ENCODE measurements around the gene DOCK2. TPM values are rescaled to one million over a fixed set of nuclear protein-coding genes. Genes with fewer than 3 reads are reported as not detected.
A peak's percentile ranks its signal among the peaks of the same experiment; 100 is the strongest.

The DOCK2 gene
- polyA plus RNA-seq, 3 donors: 2.6 to 3.6 (median 2.6) TPM

- DNase-seq (ENCODE audit: extremely low read depth in 1 of 11, low read depth in 9 of 11, low spot score in 4 of 11): no peak
Measured at GRCh38 chr5:169901896-169902295, 264.8 kb downstream of the DOCK2 start.

GRCh38 chr5:169904059-169904458, 267.0 kb downstream of the DOCK2 start:
- DNase-seq (ENCODE audit: extremely low read depth in 1 of 11, low read depth in 9 of 11, low spot score in 4 of 11): peak in 1 of 11 donors; percentile 2

- DNase-seq (ENCODE audit: extremely low read depth in 1 of 11, low read depth in 9 of 11, low spot score in 4 of 11): no peak
Measured at GRCh38 chr5:169904508-169904907, 267.4 kb downstream of the DOCK2 start.

- no peak for DNase-seq (ENCODE audit: extremely low read depth in 1 of 11, low read depth in 9 of 11, low spot score in 4 of 11)
Measured at GRCh38 chr5:169905017-169905416, 267.9 kb downstream of the DOCK2 start.

GRCh38 chr5:169906745-169907649, 269.9 kb downstream of the DOCK2 start:
- DNase-seq (ENCODE audit: extremely low read depth in 1 of 11, low read depth in 9 of 11, low spot score in 4 of 11): no peak

GRCh38 chr5:169908864-169909263, 271.8 kb downstream of the DOCK2 start:
- no peak for DNase-seq (ENCODE audit: extremely low read depth in 1 of 11, low read depth in 9 of 11, low spot score in 4 of 11)

GRCh38 chr5:169909945-169910344, 272.9 kb downstream of the DOCK2 start:
- no peak for DNase-seq (ENCODE audit: extremely low read depth in 1 of 11, low read depth in 9 of 11, low spot score in 4 of 11)

- DNase-seq (ENCODE audit: extremely low read depth in 1 of 11, low read depth in 9 of 11, low spot score in 4 of 11): no peak
Measured at GRCh38 chr5:169910393-169910792, 273.3 kb downstream of the DOCK2 start.

- DNase-seq (ENCODE audit: extremely low read depth in 1 of 11, low read depth in 9 of 11, low spot score in 4 of 11): no peak
Measured at GRCh38 chr5:169911448-169912212, 274.6 kb downstream of the DOCK2 start.

- no peak for DNase-seq (ENCODE audit: extremely low read depth in 1 of 11, low read depth in 9 of 11, low spot score in 4 of 11)
Measured at GRCh38 chr5:169913479-169913878, 276.4 kb downstream of the DOCK2 start.

GRCh38 chr5:169914766-169915165, 277.7 kb downstream of the DOCK2 start:
- peak in 9 of 11 donors; percentile 15 to 38 (median 30) for DNase-seq (ENCODE audit: extremely low read depth in 1 of 11, low read depth in 9 of 11, low spot score in 4 of 11)

- DNase-seq (ENCODE audit: extremely low read depth in 1 of 11, low read depth in 9 of 11, low spot score in 4 of 11): no peak
Measured at GRCh38 chr5:169917500-169917899, 280.4 kb downstream of the DOCK2 start.

GRCh38 chr5:169918228-169918627, 281.2 kb downstream of the DOCK2 start:
- no peak for DNase-seq (ENCODE audit: extremely low read depth in 1 of 11, low read depth in 9 of 11, low spot score in 4 of 11)

- DNase-seq (ENCODE audit: extremely low read depth in 1 of 11, low read depth in 9 of 11, low spot score in 4 of 11): no peak
Measured at GRCh38 chr5:169920474-169920873, 283.4 kb downstream of the DOCK2 start.

- DNase-seq (ENCODE audit: extremely low read depth in 1 of 11, low read depth in 9 of 11, low spot score in 4 of 11): no peak
Measured at GRCh38 chr5:169921384-169921783, 284.3 kb downstream of the DOCK2 start.

- DNase-seq (ENCODE audit: extremely low read depth in 1 of 11, low read depth in 9 of 11, low spot score in 4 of 11): no peak
Measured at GRCh38 chr5:169921949-169922348, 284.9 kb downstream of the DOCK2 start.

GRCh38 chr5:169922474-169922873, 285.4 kb downstream of the DOCK2 start:
- DNase-seq (ENCODE audit: extremely low read depth in 1 of 11, low read depth in 9 of 11, low spot score in 4 of 11): no peak

- DNase-seq (ENCODE audit: extremely low read depth in 1 of 11, low read depth in 9 of 11, low spot score in 4 of 11): no peak
Measured at GRCh38 chr5:169923988-169924387, 286.9 kb downstream of the DOCK2 start.

- DNase-seq (ENCODE audit: extremely low read depth in 1 of 11, low read depth in 9 of 11, low spot score in 4 of 11): no peak
Measured at GRCh38 chr5:169933127-169933526, 296.1 kb downstream of the DOCK2 start.

- DNase-seq (ENCODE audit: extremely low read depth in 1 of 11, low read depth in 9 of 11, low spot score in 4 of 11): peak in 8 of 11 donors; percentile 7 to 38 (median 17)
Measured at GRCh38 chr5:169933616-169934015, 296.5 kb downstream of the DOCK2 start.
